GM12878 (cell line): ENCODE results near the gene POLE3. TPM values are rescaled to one million over a fixed set of nuclear protein-coding genes. Genes with fewer than 3 reads are reported as not detected.

Source experiments
- ATAC-seq: fragments of 200-7000 bp; cut with Tn5 transposase; 3 replicates; pipeline ENCODE4 v1.9.1; 2020; ENCODE audit warnings: mild to moderate bottlenecking, moderate library complexity
- BruUV-seq: library from RNA; stranded (reverse); fragments of 400-500 nt; replicated peaks from 2 replicates; lab custom pipeline; 2021; lab: Mats Ljungman, UMichigan
- CTCF ChIA-PET: fragments of 300-600 bp; sonication (Branson Sonifier 250); formaldehyde crosslinking; extraction: SDS; loops from one replicate; lab custom pipeline; 2021; ENCODE audit warnings: inconsistent platforms; lab: Yijun Ruan, JAX
- POLR2A ChIA-PET: fragments of 350-600 bp; formaldehyde crosslinking; extraction: SDS; loops from one replicate; lab custom pipeline; 2021; ENCODE audit warnings: inconsistent platforms; lab: Charles Lee
- RAD21 ChIA-PET: fragments of 300-600 bp; sonication (Branson Sonifier 250); formaldehyde crosslinking; loops from one replicate; lab custom pipeline; 2023; ENCODE audit warnings: antibody characterized with exemption; ENCODE audit not compliant: unreplicated experiment; lab: Charles Lee
- SMC1A ChIA-PET: fragments of 300-600 bp; sonication (Branson Sonifier 250); formaldehyde crosslinking; loops from one replicate; lab custom pipeline; 2023; ENCODE audit not compliant: unreplicated experiment, uncharacterized antibody; lab: Charles Lee
- DNase-seq: peaks from one replicate; pipeline ENCODE4 v3.0.0-alpha.2; 2011; ENCODE audit warnings: low read depth, low spot score
- FAIRE-seq: peaks from 3 replicates; lab custom pipeline; 2011; peaks lifted over from hg19 to GRCh38; lab: Jason Lieb, UNC
- H2AFZ ChIP-seq: 2 replicates; pipeline ENCODE4 v1.6.0; 2011; ENCODE audit warnings: low read depth, low read length, control low read depth; ENCODE audit not compliant: control insufficient read depth
- H3K27ac ChIP-seq: 2 replicates; pipeline ENCODE4 v1.5.1; 2011; ENCODE audit warnings: control low read depth; ENCODE audit not compliant: control insufficient read depth, insufficient read depth
- H3K27me3 ChIP-seq, 2 experiments: replicated peaks in 1 of 2; 2 replicates each; pipeline versions ENCODE4 v1.6.0 to v1.6.1; 2011; ENCODE audit warnings: low read length in 1 of 2; ENCODE audit not compliant: control insufficient read depth in 2 of 2, insufficient read depth in 2 of 2
- H3K36me3 ChIP-seq, 2 experiments: 2 replicates each; pipeline ENCODE4 v1.5.1; 2011; ENCODE audit warnings: low read length in 1 of 2; ENCODE audit not compliant: control insufficient read depth in 2 of 2, insufficient read depth in 2 of 2
- H3K4me1 ChIP-seq: 2 replicates; pipeline ENCODE4 v1.6.1; 2011; ENCODE audit warnings: mild to moderate bottlenecking, low read length, moderate library complexity, mixed read lengths; ENCODE audit not compliant: control insufficient read depth, insufficient read depth
- H3K4me2 ChIP-seq: 2 replicates; pipeline ENCODE4 v1.6.0; 2011; ENCODE audit warnings: control low read depth; ENCODE audit not compliant: control insufficient read depth, insufficient read depth
- H3K4me3 ChIP-seq: fragments of 200-600 bp; sonication (generic); 2 replicates; pipeline ENCODE4 v1.5.1; 2016
- H3K79me2 ChIP-seq: 2 replicates; pipeline ENCODE4 v1.6.0; 2011; ENCODE audit warnings: low read length; ENCODE audit not compliant: control insufficient read depth, insufficient read depth
- H3K9ac ChIP-seq: 2 replicates; pipeline ENCODE4 v1.8.0; 2011; ENCODE audit warnings: low read length, control low read depth, mixed read lengths; ENCODE audit not compliant: control insufficient read depth, insufficient read depth
- H3K9me3 ChIP-seq: replicated peaks from 3 replicates; pipeline ENCODE4 v1.5.1; 2011; ENCODE audit warnings: mild to moderate bottlenecking, low read length; ENCODE audit not compliant: control insufficient read depth, insufficient read depth
- H4K20me1 ChIP-seq: 2 replicates; pipeline ENCODE4 v1.6.0; 2011; ENCODE audit not compliant: control insufficient read depth, insufficient read depth
- EZH2 ChIP-seq: IDR thresholded peaks from 2 replicates; pipeline ENCODE4 v1.6.1; 2012; ENCODE audit warnings: low read depth, mild to moderate bottlenecking, control low read depth, inconsistent platforms, low read length, borderline replicate concordance; ENCODE audit not compliant: control insufficient read depth
- GABPA ChIP-seq: IDR thresholded peaks from 2 replicates; pipeline ENCODE4 v1.6.1; 2014; ENCODE audit warnings: antibody characterized with exemption, low read depth, mild to moderate bottlenecking, inconsistent platforms
- POLR2AphosphoS2 ChIP-seq: IDR thresholded peaks from 2 replicates; pipeline ENCODE4 v1.6.1; 2011; ENCODE audit warnings: low read depth, mild to moderate bottlenecking, low read length, improper control_type of control experiment, moderate library complexity
- RELA ChIP-seq: fragments of 450-650 bp; IDR thresholded peaks from 2 replicates; pipeline ENCODE4 v1.8.0; 2014; ENCODE audit warnings: borderline replicate concordance; ENCODE audit not compliant: partially characterized antibody
- WGBS: methylation state at CpG from one replicate; pipeline ENCODE4 v1.1.6; 2016; ENCODE audit warnings: low lambda C conversion rate; ENCODE audit not compliant: insufficient replicate concordance, insufficient coverage; ENCODE audit errors: missing lambda C conversion rate; 5-methylcytosine and 5-hydroxymethylcytosine counted together
- in situ Hi-C: fragments of 300-500 bp; cut with MboI; formaldehyde crosslinking; loops from 9 replicates; pipeline ENCODE4 v1.14.3; 2018; ENCODE audit warnings: mixed read lengths
- intact Hi-C: fragments of 100-400 bp; cut with micrococcal nuclease; formaldehyde crosslinking; loops from one replicate; pipeline ENCODE4 v1.14.2; 2022; ENCODE audit not compliant: unreplicated experiment
- polyA plus RNA-seq, 11 experiments: library from polyadenylated mRNA; depleted of rRNA in 4 of 11; unstranded in 6 of 11; stranded (reverse) in 5 of 11; fragments of >200 nt; fragmentation: Nextera tagmentation in 4 of 11; fragmentation: Illumina TruSeq in 1 of 11; extraction: Ambion mirVana in 4 of 11; extraction: Trizol in 1 of 11; gene quantifications; 1 replicate in 1 of 11; 2 replicates in 10 of 11; pipeline versions ENCODE4 v1.2.1 to v1.2.3, GENCODE V29; 2011 to 2016; ENCODE audit warnings: inconsistent platforms in 2 of 11, missing spikeins in 2 of 11, low read depth in 1 of 11
- total RNA-seq, 4 experiments: library from RNA; depleted of rRNA in 3 of 4; stranded (reverse); fragments of >200 nt in 3 of 4; fragmentation: Illumina TruSeq in 1 of 4; extraction: Trizol in 1 of 4; gene quantifications; 2 replicates each; pipeline versions ENCODE4 v1.2.1 to v1.2.3, GENCODE V29; 2013 to 2021
- TF ChIP-seq, protein P1 (sequence below): fragments of 150-350 bp; IDR thresholded peaks from 2 replicates; pipeline ENCODE4 v1.6.1; 2014; ENCODE audit warnings: mild to moderate bottlenecking, low read depth, low read length

POLE3 gene
- total and polyA plus RNA-seq, 10 of the 15 experiments (the other 5 are each of a cell fraction or from before 2014, with no cell fraction given): 40.8 to 116 (median 80.2) TPM

DNA sequence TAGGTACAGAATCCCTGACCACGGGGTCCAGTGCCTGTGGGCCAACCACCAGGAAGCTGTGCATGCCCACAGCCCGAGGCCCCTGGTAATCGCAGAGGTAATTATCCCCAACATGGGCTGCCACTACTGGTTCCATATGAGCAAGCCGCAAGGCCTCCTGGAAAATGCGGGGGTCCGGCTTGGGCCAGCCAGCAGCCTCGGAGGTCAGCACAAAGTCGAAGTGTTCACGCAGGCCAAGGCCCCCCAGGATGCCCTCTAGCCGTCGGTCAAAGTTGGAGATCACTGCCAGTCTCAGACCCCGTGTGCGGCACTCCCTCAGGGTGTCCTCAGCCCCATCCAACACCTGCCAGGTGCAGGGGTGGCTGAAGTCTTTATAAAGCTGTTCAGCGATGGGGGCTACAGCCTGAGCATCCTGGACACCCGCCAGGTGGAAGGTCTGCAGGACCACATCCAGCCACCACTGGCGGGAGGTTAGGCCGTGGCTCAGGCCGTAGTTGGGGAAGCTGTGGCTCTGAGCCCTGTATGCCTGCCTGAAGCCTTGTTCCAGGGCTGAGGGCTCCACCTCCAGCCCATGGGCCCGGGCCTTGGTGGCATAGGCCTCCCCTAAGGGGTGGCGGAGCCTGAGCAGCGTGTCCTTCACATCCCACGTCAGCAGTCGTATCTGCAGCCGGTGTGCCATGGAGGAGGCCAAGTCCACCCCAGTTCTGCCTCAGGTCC is 36.6 kb downstream of the POLE3 start:
- intact Hi-C loops (no loop called here), in situ Hi-C loops (no loop called here)
- H2AFZ ChIP-seq: no peak overlapping the region
- H3K9ac ChIP-seq: no peak overlapping the region
- 0 out of 2 replicates have a peak overlapping the region, but pooled peaks have one; percentile 19 for H3K27ac ChIP-seq
- FAIRE-seq (no peak), DNase-seq (no peak), ATAC-seq (no peak)
- BruUV-seq: no TSS peak
- H3K4me3 ChIP-seq: no peak overlapping the region
- H3K27me3 ChIP-seq: no peaks in the 10 kb centered on the region
- H3K4me1 ChIP-seq: peaks cover 18% of the 10 kb centered on the region
- H3K36me3 ChIP-seq: peaks cover 5 to 7% of the 10 kb centered on the region in 2 experiments
- WGBS: 94% methylated on average over 24 of the region's 24 CpGs
- TF ChIP-seq POLR2AphosphoS2 (no peak), EZH2 (no peak), RELA (no peak), GABPA (no peak)
- TF ChIP-seq, protein P1, sequence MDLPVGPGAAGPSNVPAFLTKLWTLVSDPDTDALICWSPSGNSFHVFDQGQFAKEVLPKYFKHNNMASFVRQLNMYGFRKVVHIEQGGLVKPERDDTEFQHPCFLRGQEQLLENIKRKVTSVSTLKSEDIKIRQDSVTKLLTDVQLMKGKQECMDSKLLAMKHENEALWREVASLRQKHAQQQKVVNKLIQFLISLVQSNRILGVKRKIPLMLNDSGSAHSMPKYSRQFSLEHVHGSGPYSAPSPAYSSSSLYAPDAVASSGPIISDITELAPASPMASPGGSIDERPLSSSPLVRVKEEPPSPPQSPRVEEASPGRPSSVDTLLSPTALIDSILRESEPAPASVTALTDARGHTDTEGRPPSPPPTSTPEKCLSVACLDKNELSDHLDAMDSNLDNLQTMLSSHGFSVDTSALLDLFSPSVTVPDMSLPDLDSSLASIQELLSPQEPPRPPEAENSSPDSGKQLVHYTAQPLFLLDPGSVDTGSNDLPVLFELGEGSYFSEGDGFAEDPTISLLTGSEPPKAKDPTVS: no peak
- ChIA-PET CTCF (interaction anchor here (0.8 kb wide), 1 partner anchor 10 kb away, joined by 4 read pairs; no protein-coding TSS in a partner anchor), RAD21 (interaction anchor here (1.4 kb wide), 1 partner anchor 281 kb away, joined by 3 read pairs; no protein-coding TSS in a partner anchor), SMC1A (interaction anchor here (1.1 kb wide), 1 partner anchor 101 kb away, joined by 3 read pairs; no protein-coding TSS in a partner anchor), POLR2A (interaction anchor here (1.0 to 3.4 kb wide), 2 partner anchors 24 to 26 kb away, joined by 3 to 12 read pairs; partner anchors contain the start of genes ALAD and BSPRY)
- H4K20me1 ChIP-seq: no peaks in the 10 kb centered on the region
- peaks cover 5% of the 10 kb centered on the region for H3K79me2 ChIP-seq
- H3K9me3 ChIP-seq: no peaks in the 10 kb centered on the region
- H3K4me2 ChIP-seq: peak overlapping the region; percentile 13; the same call in 1 of the 2 replicates
